Esophagus muscularis mucosa (tissue), 4 donors: ENCODE data around the gene NABP2. TPM values are rescaled to one million over a fixed set of nuclear protein-coding genes. Genes with fewer than 3 reads are reported as not detected.

ENCODE experiments used
- DNase-seq: peaks from one replicate; pipeline ENCODE4 v3.0.0-alpha.2; 2017; ENCODE audit errors: extremely low spot score
- H3K27ac ChIP-seq, 4 donors: fragments of 200-600 bp; sonication (generic); replicated peaks in 1 of 4; 1 replicate in 3 of 4; 2 replicates in 1 of 4; pipeline ENCODE4 v1.5.1; 2016 to 2019; ENCODE audit warnings: mild to moderate bottlenecking in 1 of 4
- H3K27me3 ChIP-seq, 4 donors: fragments of 200-600 bp; sonication (generic); one replicate each; pipeline versions ENCODE4 v1.5.1 to v1.6.0; 2016 to 2019
- H3K36me3 ChIP-seq, 4 donors: fragments of 200-600 bp; sonication (generic); one replicate each; pipeline ENCODE4 v1.5.1; 2016 to 2019
- H3K4me1 ChIP-seq, 4 donors: fragments of 200-600 bp; sonication (generic); one replicate each; pipeline ENCODE4 v1.5.1; 2016 to 2019
- H3K4me3 ChIP-seq, 4 donors: fragments of 200-600 bp; sonication (generic); 1 replicate in 2 of 4; 2 replicates in 2 of 4; pipeline ENCODE4 v1.5.1; 2016 to 2019; ENCODE audit warnings: mild to moderate bottlenecking in 4 of 4, moderate library complexity in 1 of 4
- H3K9me3 ChIP-seq, 4 donors: fragments of 200-600 bp; sonication (generic); 1 replicate in 3 of 4; 2 replicates in 1 of 4; pipeline ENCODE4 v1.5.1; 2016 to 2019
- EP300 ChIP-seq: sonication (generic); formaldehyde crosslinking; IDR thresholded peaks from one replicate; pipeline ENCODE4 v1.6.1; 2017; ENCODE audit warnings: antibody characterized with exemption
- POLR2A ChIP-seq: fragments of 450-650 bp; IDR thresholded peaks from one replicate; pipeline ENCODE4 v1.6.1; 2017; ENCODE audit warnings: antibody characterized with exemption, moderate library complexity, mild to moderate bottlenecking, low read depth
- POLR2AphosphoS5 ChIP-seq, 2 donors: sonication (generic); formaldehyde crosslinking; IDR thresholded peaks; one replicate each; pipeline ENCODE4 v1.6.1; 2017; ENCODE audit warnings: antibody characterized with exemption in 2 of 2
- WGBS: methylation state at CpG from one replicate; pipeline ENCODE4 v1.1.5; 2018; 5-methylcytosine and 5-hydroxymethylcytosine counted together
- intact Hi-C: fragments of 100-400 bp; cut with DNase I; formaldehyde crosslinking; loops from one replicate; pipeline ENCODE4 v1.15.1; 2023
- total RNA-seq, 4 donors: library from RNA; depleted of rRNA; stranded (reverse); fragments of >200 nt; gene quantifications; one replicate each; pipeline versions ENCODE4 v1.1.0 to v1.2.1, GENCODE V29; 2016
- TF ChIP-seq, protein P1 (sequence below), 3 experiments: fragments of 200-600 bp in 2 of 3; fragments of 450-650 bp in 1 of 3; sonication (generic) in 2 of 3; IDR thresholded peaks; one replicate each; pipeline ENCODE4 v1.5.1; 2017 to 2019; ENCODE audit warnings: antibody characterized with exemption in 3 of 3, mild to moderate bottlenecking in 2 of 3, moderate library complexity in 1 of 3

Gene NABP2
- total RNA-seq, result 10 to 100 TPM; 27.0 to 36.4 (median 30.9) TPM

DNA sequence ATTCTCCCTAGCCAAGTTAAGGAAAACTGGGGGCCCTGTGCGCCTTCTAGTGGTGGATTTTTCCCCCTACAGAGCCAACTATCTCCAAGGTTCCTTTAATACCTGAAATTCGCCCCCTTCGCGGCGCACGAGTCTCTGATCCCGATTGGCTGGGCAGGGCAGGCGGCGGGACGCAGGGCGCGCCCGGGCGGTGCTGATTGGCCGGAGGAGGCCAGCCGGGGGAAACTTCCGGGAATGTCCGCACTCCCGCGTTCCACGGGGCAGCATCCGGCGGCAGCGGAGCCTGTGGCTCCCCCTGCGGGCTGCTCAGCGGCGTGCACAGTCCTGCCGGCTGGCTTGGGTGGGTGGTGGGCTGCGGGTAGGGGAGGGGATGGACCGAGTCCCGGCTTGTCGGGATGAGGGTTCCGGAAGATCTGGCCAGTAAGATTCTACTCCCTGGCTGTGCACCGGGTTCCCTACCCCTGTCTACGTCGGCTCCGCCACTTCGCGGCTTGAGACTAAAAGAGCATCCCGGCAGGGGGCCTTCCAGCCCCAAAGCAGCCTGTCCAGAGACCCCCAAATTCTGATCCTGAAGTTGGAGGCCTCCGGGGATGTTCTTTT is at the start of gene NABP2:
NABP2 (plus strand) TSS at position 241 of the 600 bp plus-strand sequence. CDS start 515 bp downstream, outside the sequence.
- 2% methylated on average over 8 of the region's 41 CpGs for WGBS
- H3K4me1 ChIP-seq, result peaks cover 38 to 56% (median 50%) of the 10 kb centered on the region in 4 donors
- no peaks in the 10 kb centered on the region for H3K9me3 ChIP-seq
- H3K27me3 ChIP-seq, result no peaks in the 10 kb centered on the region
- peak within 1 kb of the TSS; percentile 94 to 98 (median 96) for H3K27ac ChIP-seq
- H3K36me3 ChIP-seq, result peaks cover 0 to 33% (median 14%) of the 10 kb centered on the region in 4 donors
- H3K4me3 ChIP-seq, result peak within 1 kb of the TSS; percentile 57 to 65 (median 60)
- intact Hi-C loops, result loop anchor here (1.0 to 2.0 kb wide), 3 partner anchors 17 to 105 kb away; partner anchors contain the start of gene ZC3H10
- TF ChIP-seq POLR2AphosphoS5 (IDR thresholded peaks at IDR 0.05), result peak; percentile 74 to 91
- TF ChIP-seq POLR2A, result no peak
- TF ChIP-seq, protein P1, sequence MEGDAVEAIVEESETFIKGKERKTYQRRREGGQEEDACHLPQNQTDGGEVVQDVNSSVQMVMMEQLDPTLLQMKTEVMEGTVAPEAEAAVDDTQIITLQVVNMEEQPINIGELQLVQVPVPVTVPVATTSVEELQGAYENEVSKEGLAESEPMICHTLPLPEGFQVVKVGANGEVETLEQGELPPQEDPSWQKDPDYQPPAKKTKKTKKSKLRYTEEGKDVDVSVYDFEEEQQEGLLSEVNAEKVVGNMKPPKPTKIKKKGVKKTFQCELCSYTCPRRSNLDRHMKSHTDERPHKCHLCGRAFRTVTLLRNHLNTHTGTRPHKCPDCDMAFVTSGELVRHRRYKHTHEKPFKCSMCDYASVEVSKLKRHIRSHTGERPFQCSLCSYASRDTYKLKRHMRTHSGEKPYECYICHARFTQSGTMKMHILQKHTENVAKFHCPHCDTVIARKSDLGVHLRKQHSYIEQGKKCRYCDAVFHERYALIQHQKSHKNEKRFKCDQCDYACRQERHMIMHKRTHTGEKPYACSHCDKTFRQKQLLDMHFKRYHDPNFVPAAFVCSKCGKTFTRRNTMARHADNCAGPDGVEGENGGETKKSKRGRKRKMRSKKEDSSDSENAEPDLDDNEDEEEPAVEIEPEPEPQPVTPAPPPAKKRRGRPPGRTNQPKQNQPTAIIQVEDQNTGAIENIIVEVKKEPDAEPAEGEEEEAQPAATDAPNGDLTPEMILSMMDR (IDR thresholded peaks at IDR 0.05), result peak in 2 of 3 experiments; percentile 95 to 98
- peak; percentile 99 for DNase-seq

DNA sequence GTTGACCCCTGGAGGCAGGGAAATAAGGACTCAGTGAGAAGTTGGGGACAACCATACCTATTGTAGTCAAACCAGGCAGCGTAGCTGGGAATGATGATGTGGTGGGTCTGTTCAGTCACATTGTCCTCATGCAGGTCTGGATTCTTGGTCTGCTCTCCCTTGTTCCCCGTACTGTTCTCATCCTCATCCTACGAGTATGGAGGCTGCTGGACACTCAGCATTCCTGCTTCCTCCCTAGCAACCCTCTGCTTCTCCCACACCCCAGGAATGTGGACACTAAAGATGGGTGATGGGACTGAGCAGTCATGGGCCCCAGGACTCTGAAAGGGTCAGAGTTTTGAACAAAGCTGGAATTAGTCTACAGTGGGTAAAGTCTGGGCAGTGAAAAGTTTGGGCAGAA is 45.8 kb upstream of the NABP2 start:
- H3K4me3 ChIP-seq, result no peak overlapping the region
- peaks cover 71 to 100% (median 100%) of the 10 kb centered on the region in 4 donors for H3K36me3 ChIP-seq
- intact Hi-C loops, result no loop called here
- no peaks in the 10 kb centered on the region for H3K27me3 ChIP-seq
- H3K9me3 ChIP-seq, result no peaks in the 10 kb centered on the region
- no peak overlapping the region for H3K27ac ChIP-seq
- no peaks in the 10 kb centered on the region for H3K4me1 ChIP-seq
- no peak for TF ChIP-seq POLR2AphosphoS5 (IDR thresholded peaks at IDR 0.05)
- TF ChIP-seq POLR2A, result no peak
- WGBS, result 85% methylated on average over 3 of the region's 3 CpGs
- no peak for DNase-seq

DNA sequence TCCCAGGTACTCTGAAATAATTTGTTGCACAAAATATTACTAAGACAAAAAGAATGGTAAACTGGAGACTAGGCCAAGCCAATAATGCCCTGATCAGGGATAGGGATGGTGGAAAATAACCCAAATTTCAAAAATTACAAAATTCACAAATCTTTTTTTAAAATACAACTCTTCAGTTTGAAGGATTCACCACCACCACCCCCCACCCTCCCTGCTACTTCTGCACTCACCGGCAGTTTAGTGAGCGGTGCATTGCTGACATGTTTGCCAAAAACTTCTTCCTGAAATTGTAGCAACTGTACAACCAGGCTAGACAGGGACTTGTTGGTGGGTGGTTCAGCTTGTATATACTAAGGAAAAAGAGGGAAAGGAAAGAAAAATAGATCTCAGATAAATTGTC is 37.2 kb upstream of the NABP2 start:
- Histone ChIP-seq H3K9me3 (no peaks in the 10 kb centered on the region), H3K4me3 (no peak overlapping the region), H3K27ac (peak overlapping the region in 1 of 4 donors; percentile 97), H3K36me3 (peaks cover 24 to 54% (median 48%) of the 10 kb centered on the region in 4 donors), H3K4me1 (peaks cover 20 to 40% (median 33%) of the 10 kb centered on the region in 4 donors), H3K27me3 (no peaks in the 10 kb centered on the region)
- TF ChIP-seq POLR2AphosphoS5 (IDR thresholded peaks at IDR 0.05) (no peak), EP300 (no peak), POLR2A (no peak)
- TF ChIP-seq, protein P1 (IDR thresholded peaks at IDR 0.05), result no peak
- DNase-seq, result no peak
- WGBS, result 37% methylated on average over 2 of the region's 2 CpGs
- intact Hi-C loops, result loop anchor here (10.0 kb wide), 1 partner anchor 278 kb away; the partner anchor contains the start of gene SPRYD4

DNA sequence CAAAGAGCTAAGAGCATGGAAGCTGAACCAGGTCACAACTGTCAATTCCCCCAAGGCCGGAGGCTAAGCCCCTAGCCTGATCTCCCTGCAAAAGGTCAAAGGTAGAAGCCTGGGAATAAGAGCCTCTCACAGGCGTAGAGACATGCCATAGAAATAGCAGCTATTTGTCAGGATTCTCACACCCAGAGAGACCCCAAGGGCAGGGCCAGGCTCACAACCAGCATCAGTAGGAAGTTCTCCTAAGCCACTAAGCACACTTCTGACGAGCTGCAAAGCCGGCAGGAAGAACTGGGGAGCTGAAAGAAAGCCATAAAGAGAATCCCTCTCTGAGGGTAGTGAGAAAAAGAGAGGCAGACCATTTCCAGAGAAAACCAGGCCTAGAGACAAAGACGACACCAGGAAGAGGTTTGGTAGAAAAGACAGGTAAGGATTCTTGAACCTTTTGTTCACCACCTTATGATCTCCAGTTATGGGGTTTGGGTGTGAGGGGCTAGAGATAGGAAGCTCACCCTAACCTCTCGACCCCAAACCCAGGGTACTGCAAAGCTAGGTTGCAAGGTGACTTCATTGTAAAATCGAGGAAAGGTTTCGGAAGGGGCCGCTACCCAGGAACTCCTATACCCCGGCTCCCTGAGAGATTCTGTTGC is 35.9 kb upstream of the NABP2 start:
- intact Hi-C loops, result loop anchor here (2.0 to 10.0 kb wide), 3 partner anchors 61 to 277 kb away; partner anchors contain the start of genes SPRYD4 and ZC3H10
- peaks cover 20 to 40% (median 34%) of the 10 kb centered on the region in 4 donors for H3K4me1 ChIP-seq
- H3K4me3 ChIP-seq, result peak overlapping the region; percentile 77 to 95 (median 88)
- no peaks in the 10 kb centered on the region for H3K9me3 ChIP-seq
- 13% methylated on average over 9 of the region's 10 CpGs for WGBS
- H3K27ac ChIP-seq, result peak overlapping the region; percentile 92 to 97 (median 96)
- peaks cover 24 to 41% (median 35%) of the 10 kb centered on the region in 4 donors for H3K36me3 ChIP-seq
- no peaks in the 10 kb centered on the region for H3K27me3 ChIP-seq
- DNase-seq, result no peak
- TF ChIP-seq POLR2AphosphoS5 (IDR thresholded peaks at IDR 0.05) (no peak), POLR2A (no peak)

DNA sequence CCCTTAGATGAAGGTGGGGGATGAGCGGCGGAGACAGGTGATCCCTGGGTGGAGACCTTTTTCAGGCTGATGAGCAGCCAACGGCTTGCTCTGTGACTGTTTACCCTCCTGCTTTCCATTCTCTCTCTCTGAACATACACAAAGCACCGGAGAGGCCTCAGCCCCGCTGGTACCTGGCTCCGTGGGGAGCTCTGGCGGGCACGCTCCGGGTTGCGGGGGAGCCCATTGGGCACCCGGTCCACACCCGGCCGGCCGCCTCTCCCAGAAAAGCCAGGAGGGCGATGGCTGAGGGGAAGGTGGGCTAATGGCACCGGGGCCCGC is 35.4 kb upstream of the NABP2 start:
- peak overlapping the region; percentile 92 to 97 (median 96) for H3K27ac ChIP-seq
- peaks cover 19 to 36% (median 30%) of the 10 kb centered on the region in 4 donors for H3K36me3 ChIP-seq
- TF ChIP-seq POLR2A, result no peak
- DNase-seq, result no peak
- peaks cover 20 to 40% (median 34%) of the 10 kb centered on the region in 4 donors for H3K4me1 ChIP-seq
- no CpG with 5 or more reads among the region's 17 CpGs for WGBS
- H3K4me3 ChIP-seq, result peak overlapping the region; percentile 77 to 95 (median 88)
- no peaks in the 10 kb centered on the region for H3K9me3 ChIP-seq
- intact Hi-C loops, result loop anchor here (2.0 to 10.0 kb wide), 3 partner anchors 62 to 276 kb away; partner anchors contain the start of genes SPRYD4 and ZC3H10
- no peaks in the 10 kb centered on the region for H3K27me3 ChIP-seq
